Endothelial cell of umbilical vein (primary cell): ENCODE measurements around the gene MPP3. TPM values are rescaled to one million over a fixed set of nuclear protein-coding genes. Genes with fewer than 3 reads are reported as not detected.

ENCODE experiments used
- BruUV-seq: library from RNA; stranded (reverse); fragments of 400-500 nt; replicated peaks from 2 replicates; lab custom pipeline; 2021; lab: Mats Ljungman, UMichigan
- CTCF ChIA-PET: fragments of 300-600, 350-600 bp; sonication (Branson Sonifier 250); formaldehyde crosslinking; loops from one replicate; lab custom pipeline; 2021; ENCODE audit warnings: antibody characterized with exemption, inconsistent platforms; lab: Charles Lee
- POLR2A ChIA-PET: fragments of 300-600, 350-600 bp; sonication (Branson Sonifier 250); formaldehyde crosslinking; loops from one replicate; lab custom pipeline; 2021; ENCODE audit warnings: antibody characterized with exemption, inconsistent platforms; lab: Charles Lee
- DNase-seq: peaks from one replicate; pipeline ENCODE4 v3.0.0-alpha.2; 2011; ENCODE audit warnings: low read depth, low spot score
- FAIRE-seq: peaks from 2 replicates; lab custom pipeline; 2011; peaks lifted over from hg19 to GRCh38; lab: Jason Lieb, UNC
- H2AFZ ChIP-seq: 2 replicates; pipeline ENCODE4 v1.6.0; 2012; ENCODE audit warnings: low read depth, low read length, control low read depth, inconsistent platforms
- H3K27ac ChIP-seq: 2 replicates; pipeline ENCODE4 v1.5.1; 2011; ENCODE audit warnings: low read depth, mild to moderate bottlenecking, control low read depth, low read length, moderate library complexity; ENCODE audit not compliant: insufficient read depth
- H3K27me3 ChIP-seq, 2 experiments: 2 replicates each; pipeline versions ENCODE4 v1.6.0 to v1.6.1; 2011; ENCODE audit warnings: low read length in 2 of 2, mixed read lengths in 1 of 2; ENCODE audit not compliant: control insufficient read depth in 2 of 2, insufficient read depth in 2 of 2
- H3K36me3 ChIP-seq, 2 experiments: 2 replicates in 1 of 2; 3 replicates in 1 of 2; pipeline ENCODE4 v1.5.1; 2011; ENCODE audit warnings: low read length in 2 of 2, mild to moderate bottlenecking in 1 of 2, moderate library complexity in 1 of 2; ENCODE audit not compliant: control insufficient read depth in 2 of 2, insufficient read depth in 2 of 2; ENCODE audit errors: extremely low read depth in 1 of 2
- H3K4me1 ChIP-seq: 3 replicates; pipeline ENCODE4 v1.5.1; 2011; ENCODE audit warnings: mild to moderate bottlenecking, low read length; ENCODE audit not compliant: control insufficient read depth, insufficient read depth; ENCODE audit errors: extremely low read depth
- H3K4me2 ChIP-seq: 2 replicates; pipeline ENCODE4 v1.6.1; 2011; ENCODE audit warnings: low read length, control low read depth, mixed read lengths; ENCODE audit not compliant: insufficient read depth
- H3K4me3 ChIP-seq, 3 experiments: fragments of 200-600 bp in 1 of 3; sonication (generic), shearing (Covaris generic) in 1 of 3; replicated peaks in 1 of 3; 2 replicates each; pipeline ENCODE4 v1.5.1; 2011 to 2016; ENCODE audit warnings: control low read depth in 3 of 3, low read length in 3 of 3, mild to moderate bottlenecking in 2 of 3, inconsistent platforms in 1 of 3, low read depth in 1 of 3, moderate library complexity in 1 of 3; ENCODE audit not compliant: insufficient read depth in 1 of 3
- H3K79me2 ChIP-seq: 2 replicates; pipeline ENCODE4 v1.6.0; 2012; ENCODE audit warnings: low read length, inconsistent platforms; ENCODE audit not compliant: control insufficient read depth, insufficient read depth
- H3K9ac ChIP-seq: replicated peaks from 2 replicates; pipeline ENCODE3; 2011; ENCODE audit warnings: low read length, control low read depth; ENCODE audit not compliant: insufficient read depth; ENCODE audit errors: extremely low read depth
- H3K9me1 ChIP-seq: replicated peaks from 3 replicates; pipeline ENCODE4 v1.6.0; 2011; ENCODE audit warnings: mild to moderate bottlenecking, low read length; ENCODE audit not compliant: control insufficient read depth, insufficient read depth; ENCODE audit errors: extremely low read depth
- H3K9me3 ChIP-seq: replicated peaks from 2 replicates; pipeline ENCODE4 v1.5.1; 2012; ENCODE audit warnings: low read length, inconsistent platforms; ENCODE audit not compliant: control insufficient read depth, insufficient read depth
- H4K20me1 ChIP-seq: replicated peaks from 2 replicates; pipeline ENCODE3; 2011; ENCODE audit warnings: mild to moderate bottlenecking, low read length; ENCODE audit not compliant: control insufficient read depth, insufficient read depth; ENCODE audit errors: extremely low read depth
- CTCF ChIP-seq, 2 donors: IDR thresholded peaks; 1 replicate in 1 of 2; 2 replicates in 1 of 2; pipeline ENCODE4 v1.5.1; 2011; ENCODE audit warnings: low read length in 2 of 2, mild to moderate bottlenecking in 2 of 2, moderate library complexity in 2 of 2, control low read depth in 1 of 2, inconsistent platforms in 1 of 2, low read depth in 1 of 2; ENCODE audit not compliant: insufficient read depth in 1 of 2; ENCODE audit errors: extremely low read depth in 1 of 2
- GATA2 ChIP-seq: IDR thresholded peaks from 2 replicates; pipeline ENCODE4 v1.7.0; 2011; ENCODE audit warnings: low read depth, mild to moderate bottlenecking, moderate library complexity, mixed read lengths, low read length; ENCODE audit not compliant: insufficient read length, insufficient read depth
- MAX ChIP-seq: IDR thresholded peaks from 2 replicates; pipeline ENCODE4 v1.6.1; 2011; ENCODE audit not compliant: insufficient read depth, insufficient read length
- POLR2A ChIP-seq: IDR thresholded peaks from 2 replicates; pipeline ENCODE4 v1.6.1; 2012; ENCODE audit warnings: low read depth, mild to moderate bottlenecking, control low read depth, low read length
- POLR2AphosphoS5 ChIP-seq: IDR thresholded peaks from 2 replicates; pipeline ENCODE4 v1.6.1; 2012; ENCODE audit warnings: low read depth, mild to moderate bottlenecking, control low read depth, low read length, moderate library complexity; ENCODE audit not compliant: insufficient read depth
- dilution Hi-C: fragments of 300-500 bp; cut with MboI; formaldehyde crosslinking; loops from one replicate; pipeline ENCODE4 v1.15.0; 2019; ENCODE audit warnings: low sequenced_read_pairs; ENCODE audit not compliant: extremely low pct_ligation_motif_present
- intact Hi-C: fragments of 100-400 bp; cut with micrococcal nuclease; formaldehyde crosslinking; loops from one replicate; pipeline ENCODE4 v1.10.0; 2022
- polyA plus RNA-seq, 4 experiments: library from polyadenylated mRNA; depleted of rRNA in 3 of 4; stranded (reverse) in 3 of 4; unstranded in 1 of 4; fragments of >200 nt; gene quantifications; 2 replicates each; pipeline versions ENCODE4 v1.2.1 to v1.2.3, GENCODE V29; 2011 to 2012; ENCODE audit warnings: missing spikeins in 1 of 4
- total RNA-seq: library from RNA; stranded (reverse); gene quantifications from 2 replicates; pipeline ENCODE4 v1.2.3, GENCODE V29; 2021

Gene MPP3
- total and polyA plus RNA-seq, 2 donors (not counting 3 experiments of a cell fraction or from before 2014, with no cell fraction given) = 6.1 to 11.3 TPM

- no peaks in the 10 kb centered on the region for H3K9me3 ChIP-seq
- H3K79me2 ChIP-seq = no peaks in the 10 kb centered on the region
- no peak overlapping the region for H3K4me2 ChIP-seq
- no peak overlapping the region for H3K9ac ChIP-seq
- intact Hi-C loops (loop anchor here (1.0 kb wide), 1 partner anchor 56 kb away; no protein-coding TSS in a partner anchor), dilution Hi-C loops (no loop called here)
- DNase-seq (no peak), FAIRE-seq (no peak)
- H3K27me3 ChIP-seq = peaks cover 0 to 1% of the 10 kb centered on the region in 2 experiments
- ChIA-PET CTCF (interaction anchor here (0.7 to 5.0 kb wide), 15 partner anchors 10 to 154 kb away, joined by 3 to 153 read pairs (median 4); partner anchors contain the start of genes CD300LG and CFAP97D1), POLR2A (no interaction called here)
- H3K4me3 ChIP-seq = no peak overlapping the region
- no peak overlapping the region for H3K27ac ChIP-seq
- H3K36me3 ChIP-seq = no peaks in the 10 kb centered on the region
- H3K4me1 ChIP-seq = no peaks in the 10 kb centered on the region
- TF ChIP-seq POLR2AphosphoS5 (no peak), CTCF (IDR thresholded peaks at IDR 0.05; ENCODE audit: extremely low read depth in 1 of 2, insufficient read depth in 1 of 2, low read depth in 1 of 2, low read length in 2 of 2) (peak; percentile 21 to 53), MAX (no peak), POLR2A (no peak), GATA2 (no peak)
- no peaks in the 10 kb centered on the region for H3K9me1 ChIP-seq
- no peaks in the 10 kb centered on the region for H4K20me1 ChIP-seq
- H2AFZ ChIP-seq = no peak overlapping the region
- no TSS peak for BruUV-seq
These were observed 42.5 kb downstream of the MPP3 start for GRCh38 chr17:43790311-43790940.
